Adrenal gland (tissue), 5 donors: Measurements from ENCODE around the gene SMIM29.

Experiments used
- CTCF ChIP-seq, 6 experiments: fragments of 450-650 bp in 4 of 6; fragments of 200-600 bp in 2 of 6; sonication (generic) in 1 of 6; IDR thresholded peaks; 1 replicate in 5 of 6; 2 replicates in 1 of 6; pipeline versions ENCODE4 v1.5.1 to v1.8.0; 2016 to 2021; ENCODE audit warnings: antibody characterized with exemption in 6 of 6, mild to moderate bottlenecking in 2 of 6, moderate library complexity in 1 of 6
- POLR2A ChIP-seq, 2 donors: fragments of 450-650 bp; IDR thresholded peaks; one replicate each; pipeline ENCODE4 v1.6.1; 2017; ENCODE audit warnings: antibody characterized with exemption in 2 of 2, mild to moderate bottlenecking in 2 of 2, moderate library complexity in 1 of 2
- donor health status: DM: no; HTN: no; CAD: no.

GRCh38 chr6:34236443-34237315 lies 12.1 kb downstream of the SMIM29 start, which contains the start of gene HMGA1:
- TF ChIP-seq CTCF (IDR thresholded peaks at IDR 0.05), result no peak
- TF ChIP-seq POLR2A (IDR thresholded peaks at IDR 0.05), result peak; percentile 47 to 73
